Epidermal melanocyte (primary cell): ENCODE measurements around the gene BPI.
"Not testable (repeated sequence)": the region's sequence is repeated elsewhere in the genome, so short reads cannot be mapped to it uniquely, and the experiment has no call there.

Experiments
- DNase-seq: peaks from one replicate; pipeline ENCODE4 v3.0.0; 2011; ENCODE audit warnings: low spot score; ENCODE audit not compliant: insufficient read length

Gene BPI

DNA sequence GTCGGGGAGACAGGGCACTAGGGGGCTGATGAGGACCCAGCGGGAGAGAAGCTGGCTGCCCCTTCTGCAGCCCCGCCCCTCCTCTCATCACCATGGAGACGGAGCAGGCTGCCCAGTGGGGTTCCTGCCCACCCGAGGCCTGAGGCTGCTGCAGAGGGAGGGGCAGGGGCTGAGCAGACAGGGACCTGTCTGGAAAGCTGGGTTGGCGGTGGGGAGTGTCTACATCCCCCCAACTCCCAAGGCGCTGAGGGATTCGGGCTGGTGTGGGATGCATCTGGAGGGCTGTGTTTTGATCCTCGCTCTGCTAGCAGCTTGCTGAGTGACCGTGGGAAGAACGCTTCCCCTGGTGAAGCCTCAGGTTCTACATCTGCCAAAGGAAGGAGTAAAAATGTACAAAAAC lies 1.2 kb upstream of the BPI start:
- DNase-seq, result no peak

DNA sequence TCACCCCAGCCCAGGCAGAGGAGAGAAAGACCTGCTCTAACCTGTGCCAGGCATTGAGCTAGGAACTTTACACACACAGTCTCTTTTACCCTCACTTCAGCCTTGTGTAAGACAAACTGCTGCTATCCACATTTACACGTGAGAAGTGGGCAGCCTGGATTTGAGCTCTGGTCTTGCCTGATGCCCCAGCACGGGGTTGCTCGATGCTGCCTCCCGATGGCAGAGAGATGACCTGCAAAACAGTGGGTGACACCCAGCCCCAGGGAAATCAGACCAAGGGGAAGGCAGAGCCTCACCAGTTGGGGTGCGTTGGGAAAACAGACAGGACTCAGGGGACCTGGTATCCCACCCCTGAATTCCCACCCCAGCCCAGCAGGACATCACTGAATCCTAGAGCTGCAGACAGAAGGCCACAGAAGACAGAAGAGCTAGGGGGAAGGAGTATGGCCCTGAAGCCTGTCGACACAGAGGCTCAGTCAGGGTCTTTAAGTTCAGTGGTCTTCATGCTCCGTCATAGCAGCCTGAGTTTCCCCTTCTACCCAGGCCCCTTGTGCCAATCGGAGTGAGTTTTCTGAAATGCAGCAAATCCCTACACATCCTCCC lies 990 bp downstream of the BPI start:
- DNase-seq, result no peak

DNA sequence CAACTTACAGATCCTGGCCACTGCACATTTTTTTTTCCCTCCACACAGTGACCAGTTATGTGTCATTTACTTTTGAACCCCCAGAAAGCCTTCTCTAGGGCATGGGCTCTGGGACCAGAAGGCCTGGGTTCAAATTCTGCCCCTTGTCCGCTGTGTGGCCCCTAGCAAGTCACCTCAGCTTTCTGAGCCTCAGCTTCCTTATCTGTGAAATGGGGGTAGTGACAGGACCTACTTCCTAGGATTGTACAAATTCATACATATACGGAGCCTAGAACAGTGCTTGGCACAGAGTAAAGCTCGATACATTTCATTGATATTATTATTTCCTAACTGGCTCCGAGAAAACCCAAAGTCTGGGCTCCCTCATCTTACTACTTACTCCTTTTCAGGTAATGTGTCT lies 1.6 kb downstream of the BPI start:
- DNase-seq, result no peak

DNA sequence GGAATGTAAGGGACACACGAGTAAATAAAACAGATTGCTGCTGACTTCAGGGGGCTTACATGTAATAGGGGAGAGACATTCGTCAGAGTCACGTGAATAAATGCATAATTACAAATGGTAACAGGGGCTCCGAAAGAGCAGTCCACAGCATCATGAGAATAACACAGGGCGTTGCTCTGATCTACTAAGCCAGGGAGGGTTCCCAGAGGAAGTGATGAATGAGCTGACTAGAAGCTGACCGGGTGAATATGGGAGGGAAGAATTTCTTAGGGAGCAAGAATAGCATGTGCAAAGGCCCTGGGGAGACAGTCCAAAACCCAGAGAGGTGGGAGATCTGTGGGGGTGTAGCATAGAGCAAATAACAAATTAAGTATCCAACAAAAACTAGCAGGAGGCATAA lies 2.4 kb downstream of the BPI start:
- DNase-seq, result no peak

DNA sequence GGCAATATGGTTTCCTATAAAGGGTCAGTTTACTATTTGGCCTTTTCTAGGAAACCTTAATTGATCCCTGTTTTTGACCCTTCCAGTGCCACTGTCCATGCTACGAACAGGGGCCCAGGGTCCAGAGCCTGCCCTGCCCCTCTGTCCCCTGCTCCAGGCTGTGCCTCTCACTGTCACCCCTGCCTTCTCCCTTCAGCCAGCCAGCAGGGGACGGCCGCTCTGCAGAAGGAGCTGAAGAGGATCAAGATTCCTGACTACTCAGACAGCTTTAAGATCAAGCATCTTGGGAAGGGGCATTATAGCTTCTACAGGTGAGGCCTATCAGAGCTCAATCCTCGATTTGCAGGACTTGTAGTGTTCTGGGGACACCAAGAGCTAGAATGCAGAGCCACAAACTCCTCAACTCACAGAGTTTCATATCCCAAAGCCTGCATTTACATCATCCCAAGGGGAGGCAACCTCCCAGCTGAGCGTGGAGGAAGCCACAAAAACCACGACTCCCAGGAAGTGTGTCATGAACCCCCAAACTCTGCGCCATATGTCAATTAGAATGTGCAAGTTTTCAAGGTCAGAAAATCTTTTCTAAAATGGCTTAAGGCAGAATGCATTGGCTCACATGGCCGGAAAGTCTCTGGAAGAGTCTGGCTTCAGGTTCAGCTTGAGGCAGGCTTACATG lies 3.6 kb downstream of the BPI start:
- DNase-seq, result no peak

DNA sequence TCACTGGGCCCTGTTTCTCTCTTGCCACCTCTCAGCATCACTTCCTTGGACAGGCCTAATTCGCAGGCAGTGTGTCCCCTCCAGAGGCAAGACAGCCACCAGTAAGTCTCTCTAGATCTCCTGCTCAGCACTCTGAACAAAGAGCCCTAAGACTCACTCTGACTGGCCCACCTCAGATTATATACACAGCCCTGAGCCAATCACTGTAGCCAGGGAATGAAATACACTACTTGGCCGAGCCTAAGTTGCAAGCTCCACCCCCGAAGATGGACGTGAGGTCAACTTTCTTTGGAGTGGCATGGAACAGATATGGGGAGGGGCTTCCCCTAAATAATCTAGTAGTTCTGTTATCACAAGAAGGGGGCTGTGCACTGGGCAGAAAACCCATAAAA lies 4.1 kb downstream of the BPI start:
- DNase-seq, result no peak

DNA sequence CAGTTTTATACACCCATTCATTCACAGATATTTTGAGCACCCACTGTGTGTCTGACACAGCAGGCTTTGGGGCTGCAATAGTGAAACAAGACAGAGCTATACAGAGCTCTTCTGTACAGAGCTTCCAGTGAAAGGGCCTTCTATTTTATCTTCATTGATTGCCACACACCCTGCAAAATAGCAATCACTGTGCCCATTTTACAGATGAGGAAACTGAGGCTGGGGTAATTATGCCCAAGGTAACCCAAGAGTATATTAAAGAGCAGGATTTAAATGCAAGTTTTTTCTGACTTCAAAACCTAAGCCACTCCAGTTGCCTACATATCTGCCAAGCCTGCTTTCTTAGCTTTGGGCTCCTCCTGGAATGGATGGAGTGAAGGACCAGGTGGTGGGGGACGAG lies 4.5 kb downstream of the BPI start:
- DNase-seq, result no peak

DNA sequence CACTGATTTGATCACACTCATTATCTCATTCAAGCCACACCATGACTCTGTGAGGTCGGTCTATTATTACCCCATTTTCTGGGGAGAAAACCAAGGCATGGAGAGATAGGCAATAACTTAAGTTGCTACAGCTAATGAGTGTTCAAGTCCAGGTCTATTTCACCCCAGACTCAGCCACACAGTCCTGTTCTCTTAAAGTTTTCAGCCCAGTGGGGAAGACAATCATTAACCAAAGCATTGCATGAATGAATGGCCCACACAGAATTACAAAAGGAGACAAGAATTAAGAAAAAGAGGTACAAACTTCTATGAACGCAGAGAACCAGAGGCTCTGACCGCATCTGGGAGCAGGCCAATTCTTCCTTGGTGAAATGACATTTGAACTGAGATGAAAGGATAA lies 7.1 kb downstream of the BPI start:
- DNase-seq, result no peak

DNA sequence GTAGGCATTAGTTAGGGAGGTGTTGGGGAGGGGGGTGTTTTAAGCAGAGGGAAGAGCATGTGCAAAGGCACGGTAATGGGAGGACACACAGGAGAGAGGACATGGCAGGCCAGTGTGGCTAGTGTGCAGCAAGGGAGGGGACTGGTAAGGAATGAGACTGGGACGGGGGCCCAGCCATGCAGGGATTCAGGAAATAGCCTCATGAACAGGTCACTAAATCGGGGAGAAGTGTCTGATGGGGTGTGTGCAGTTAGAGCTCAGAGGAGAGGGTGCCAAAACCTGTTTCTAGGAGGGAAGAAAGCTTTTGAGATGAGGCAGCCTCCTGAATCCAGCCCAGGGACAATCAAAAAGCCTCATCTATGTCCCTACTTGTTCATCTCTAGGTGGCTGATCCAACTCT lies 7.5 kb downstream of the BPI start:
- DNase-seq, result no peak

DNA sequence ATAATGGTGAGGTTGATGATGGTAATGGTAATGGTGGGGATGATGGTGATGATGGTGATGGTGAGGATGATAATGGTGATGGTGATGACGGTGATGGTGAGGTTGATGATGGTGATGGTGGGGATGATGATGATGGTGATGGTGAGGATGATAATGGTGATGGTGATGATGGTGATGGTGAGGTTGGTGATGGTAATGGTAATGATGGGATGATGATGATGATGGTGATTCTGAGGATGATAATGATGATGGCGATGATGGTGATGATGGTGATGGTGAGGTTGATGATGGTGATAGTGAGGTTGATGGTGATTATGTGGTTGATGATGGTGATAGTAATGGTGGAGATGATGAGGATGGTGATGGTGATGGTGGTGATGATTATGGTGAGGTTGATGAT lies 9.7 kb downstream of the BPI start:
- no peak for DNase-seq

DNA sequence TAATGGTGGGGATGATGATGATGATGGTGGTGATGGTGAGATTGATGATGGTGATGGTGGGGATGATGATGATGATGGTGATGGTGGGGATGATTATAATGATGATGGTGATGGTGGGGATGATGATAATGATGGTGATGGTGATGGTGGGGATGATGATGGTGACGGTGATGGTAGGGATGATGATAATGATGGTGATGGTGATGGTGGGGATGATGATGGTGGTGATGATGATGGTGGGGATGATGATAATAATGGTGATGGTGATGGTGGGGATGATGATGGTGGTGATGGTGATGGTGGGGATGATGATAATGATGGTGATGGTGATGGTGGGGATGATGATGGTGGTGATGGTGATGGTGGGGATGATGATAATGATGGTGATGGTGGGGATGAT lies 10.4 kb downstream of the BPI start:
- not testable (repeated sequence) for DNase-seq

DNA sequence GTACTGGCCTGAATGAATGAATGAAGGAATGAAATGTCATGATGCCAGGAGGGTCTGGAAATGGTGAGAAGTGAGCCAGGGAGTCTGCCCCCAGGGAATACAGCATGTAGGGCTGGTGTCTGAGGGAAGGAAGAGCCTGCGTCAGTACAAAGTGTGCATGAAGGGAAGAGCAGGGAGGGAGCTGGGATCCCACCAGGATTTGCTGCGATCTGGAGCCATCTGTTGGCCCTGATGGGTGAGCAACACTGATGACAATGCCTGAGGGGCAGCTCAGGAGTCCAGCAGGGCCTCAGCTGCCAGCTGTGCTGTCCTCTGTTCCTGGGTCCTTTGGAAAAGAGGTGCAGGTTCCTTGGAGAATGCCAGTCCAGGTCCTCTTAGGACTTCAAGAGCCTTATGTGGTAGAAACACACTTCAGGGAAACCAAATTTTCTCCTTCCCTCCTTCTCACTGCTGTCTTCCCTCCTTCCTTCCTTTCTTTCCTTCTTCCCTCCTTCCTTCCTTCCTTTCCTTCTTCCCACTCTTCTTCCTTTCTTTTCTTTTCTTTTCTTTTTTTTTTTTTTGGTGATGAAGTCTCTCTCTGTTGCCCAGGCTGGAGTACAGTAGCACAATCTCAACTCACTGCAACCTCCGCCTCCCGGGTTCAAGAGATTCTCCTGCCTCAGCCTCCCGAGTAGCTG lies 11.5 kb downstream of the BPI start:
- no peak for DNase-seq

DNA sequence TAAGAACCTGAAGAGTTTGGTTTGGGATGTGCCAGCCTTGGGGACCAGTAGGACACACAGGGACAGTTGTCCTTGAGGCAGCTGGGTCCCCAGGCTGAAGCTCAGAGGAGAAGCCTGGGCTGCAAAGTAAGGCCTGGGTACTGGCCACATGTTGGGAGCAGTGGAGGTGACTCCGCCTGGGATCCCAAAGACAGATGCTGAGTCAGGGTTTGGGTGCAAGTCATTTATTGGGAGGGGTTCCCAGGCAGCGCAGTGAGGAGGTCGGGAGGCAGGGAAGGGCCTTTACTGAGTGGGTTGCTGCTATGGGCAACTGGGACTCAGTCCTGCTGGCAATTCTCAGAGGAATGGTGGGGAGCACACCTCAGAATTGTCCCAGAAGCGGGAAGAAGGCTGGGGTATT lies 12.4 kb downstream of the BPI start:
- DNase-seq, result no peak

DNA sequence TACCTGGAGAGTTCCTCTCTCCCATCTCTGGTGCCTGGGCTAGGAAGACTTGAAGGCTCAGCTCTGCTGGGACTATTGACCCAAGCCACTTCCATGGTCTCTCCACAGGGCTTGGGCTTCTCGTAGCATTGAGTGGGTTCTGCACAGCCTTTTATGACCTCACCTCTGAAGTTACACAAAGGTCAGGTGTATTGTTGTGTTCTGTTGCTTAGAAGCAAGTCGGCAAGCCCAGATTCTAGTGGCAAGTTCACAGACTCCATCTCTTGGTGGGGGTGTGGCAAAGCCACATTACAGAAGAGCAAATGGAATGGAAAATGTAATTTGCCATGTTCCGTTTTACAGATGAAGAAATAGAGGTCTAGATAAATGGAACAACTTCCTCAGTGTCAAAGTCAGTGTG lies 13.5 kb downstream of the BPI start:
- DNase-seq, result no peak

DNA sequence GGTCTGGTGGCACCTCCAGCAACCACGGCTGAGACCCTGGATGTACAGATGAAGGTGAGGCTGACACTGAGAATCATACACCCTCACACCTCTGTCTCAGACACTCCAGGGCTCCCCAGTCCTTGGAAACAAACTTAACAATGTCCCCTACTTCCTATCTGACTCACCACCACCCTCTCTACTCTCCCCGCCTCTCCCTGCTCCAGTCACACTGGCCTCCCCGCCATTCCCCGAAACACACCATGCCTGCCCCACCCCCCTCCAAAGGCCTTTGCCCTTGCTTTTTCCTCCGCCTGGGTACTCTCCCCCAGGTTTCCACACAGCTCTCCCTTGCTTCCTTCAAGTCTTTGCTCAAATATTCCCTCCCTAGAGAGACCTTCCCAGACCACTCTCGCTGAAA lies 16.3 kb downstream of the BPI start:
- no peak for DNase-seq

DNA sequence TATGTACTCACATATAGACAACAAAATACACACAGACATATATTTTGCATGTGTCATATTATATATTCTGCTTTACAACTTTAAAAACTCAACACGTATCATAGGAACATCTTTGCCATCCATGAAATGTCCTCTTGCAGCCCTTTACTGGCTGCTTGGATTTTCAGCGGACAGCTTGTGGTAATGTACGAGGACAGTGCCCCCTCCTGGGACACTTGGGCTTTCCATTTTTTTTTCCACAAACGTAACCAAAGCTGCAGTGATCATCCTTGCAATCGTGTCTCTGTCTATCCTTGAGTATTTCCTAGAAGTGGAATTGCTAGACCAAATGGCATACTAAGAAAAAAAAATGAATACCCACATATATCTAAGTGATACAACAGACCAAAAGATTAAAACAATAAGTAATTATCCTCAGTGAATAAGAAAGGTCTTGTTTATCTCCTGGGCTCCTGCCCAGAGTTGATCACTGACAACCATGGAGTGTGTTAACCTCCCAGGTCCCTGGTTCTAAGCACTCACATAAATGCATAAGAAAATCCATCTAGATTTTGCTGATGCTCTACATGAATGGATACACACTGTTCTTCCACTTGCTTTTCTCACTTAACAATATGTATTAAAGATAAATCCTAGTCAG lies 18.1 kb downstream of the BPI start:
- peak; percentile 48 for DNase-seq

DNA sequence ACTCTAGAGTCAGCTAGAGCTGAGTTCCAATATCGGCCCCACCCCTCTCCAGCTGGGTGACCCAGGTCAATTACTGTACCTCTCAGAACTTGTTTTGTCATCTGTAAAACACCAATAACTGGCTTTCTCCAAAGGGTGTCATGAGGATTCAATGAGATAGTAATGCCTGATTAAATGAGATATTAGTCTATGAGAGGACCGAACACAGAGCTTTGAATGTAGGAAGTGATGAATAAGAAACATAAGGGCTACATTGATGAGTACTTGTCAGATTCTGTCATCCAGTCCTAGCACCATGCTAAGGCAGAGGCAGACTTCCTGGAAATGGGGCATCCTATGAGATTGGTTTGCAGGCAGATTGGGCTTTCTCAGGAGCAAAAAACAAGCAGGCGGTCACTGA lies 20.2 kb downstream of the BPI start:
- no peak for DNase-seq

DNA sequence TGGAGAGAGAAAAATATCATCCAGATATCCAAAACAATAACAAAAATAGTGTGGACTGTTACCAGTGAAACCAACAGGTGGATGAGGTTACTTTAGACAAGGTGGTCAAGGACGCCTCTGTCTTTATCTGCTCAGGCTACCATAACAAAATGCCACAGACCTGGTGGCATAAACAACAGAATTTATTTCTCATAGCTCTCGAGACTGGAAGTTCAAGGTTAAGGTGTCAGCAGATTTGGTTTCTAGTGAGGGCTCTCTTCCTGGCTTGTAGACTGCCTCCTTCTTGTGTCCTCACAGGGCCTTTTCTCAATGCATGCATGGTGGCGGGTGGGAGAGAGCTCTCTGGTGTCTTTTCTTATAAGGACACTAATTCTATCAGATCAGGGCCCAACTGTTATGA lies 21.2 kb downstream of the BPI start:
- DNase-seq, result no peak

DNA sequence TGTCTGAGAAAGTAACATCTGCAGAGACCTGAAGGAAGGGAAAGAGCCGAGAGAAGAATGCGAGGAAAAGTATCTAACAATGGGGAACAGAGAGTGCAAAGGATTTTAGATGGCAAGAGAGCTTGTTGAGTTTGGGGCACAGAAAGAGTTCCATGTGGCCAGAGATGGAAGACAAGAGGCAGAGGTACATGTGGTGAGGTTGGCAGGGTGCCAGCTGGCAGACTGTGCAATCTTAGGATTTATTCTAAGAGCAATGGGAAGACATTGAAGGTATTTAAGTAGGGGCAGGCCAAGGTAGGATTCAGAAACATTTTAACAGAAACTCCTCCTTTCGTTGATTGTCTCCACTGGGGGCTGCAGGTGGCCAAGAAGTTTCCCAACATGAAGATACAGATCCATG lies 21.9 kb downstream of the BPI start:
- no peak for DNase-seq

DNA sequence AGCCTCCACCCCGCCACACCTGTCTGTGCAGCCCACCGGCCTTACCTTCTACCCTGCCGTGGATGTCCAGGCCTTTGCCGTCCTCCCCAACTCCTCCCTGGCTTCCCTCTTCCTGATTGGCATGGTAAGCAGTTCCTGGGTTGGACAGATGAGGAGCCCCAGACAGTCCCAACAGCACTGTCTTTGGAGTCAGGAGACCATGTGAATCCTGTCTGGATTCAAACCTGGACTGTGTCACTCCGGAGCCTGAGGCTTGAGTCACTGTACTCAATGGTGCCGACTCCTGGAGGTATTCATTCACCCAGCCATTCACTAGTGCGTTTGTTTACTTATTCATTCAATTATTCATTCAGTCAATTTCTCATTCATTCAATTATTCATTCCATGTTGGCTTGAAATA lies 22.4 kb downstream of the BPI start:
- DNase-seq, result no peak

DNA sequence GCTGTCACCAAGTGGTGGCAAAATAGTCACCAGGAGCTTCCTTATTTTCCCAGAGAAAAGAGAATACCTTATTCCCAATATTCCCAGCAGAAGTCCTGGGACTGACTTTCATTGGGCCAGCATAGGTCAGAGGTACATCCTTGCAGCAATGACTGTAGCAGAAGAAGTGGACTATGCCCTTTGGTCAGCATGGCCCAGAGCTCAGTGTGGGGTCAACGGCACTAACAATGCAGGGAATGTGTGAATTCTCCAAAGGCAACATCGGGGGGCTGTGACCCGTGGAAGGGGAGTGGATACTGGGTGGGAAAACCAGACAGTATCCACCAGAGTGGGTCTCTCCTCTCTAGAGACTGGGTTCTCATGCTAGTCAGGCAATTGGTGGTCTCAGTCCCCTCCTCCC lies 26.7 kb downstream of the BPI start:
- DNase-seq, result no peak

DNA sequence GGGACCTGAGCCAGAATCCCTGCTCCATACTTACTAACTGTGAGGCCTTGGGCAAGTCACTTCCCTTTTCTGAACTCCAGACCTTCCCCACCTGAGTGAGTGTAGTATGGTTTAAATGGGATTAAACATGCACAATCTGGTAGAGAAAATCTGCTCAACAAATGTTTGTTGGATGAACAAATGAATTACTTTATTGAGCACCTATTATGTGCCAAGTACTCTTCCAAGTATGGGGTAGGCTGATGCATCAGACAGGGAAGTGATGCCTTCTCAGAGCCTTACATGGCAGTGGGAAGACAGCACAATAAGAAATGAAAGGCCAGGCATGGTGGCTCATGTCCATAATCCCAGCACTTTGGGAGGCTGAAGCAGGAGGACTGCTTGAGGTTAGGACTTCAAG lies 27.3 kb downstream of the BPI start:
- DNase-seq, result no peak

DNA sequence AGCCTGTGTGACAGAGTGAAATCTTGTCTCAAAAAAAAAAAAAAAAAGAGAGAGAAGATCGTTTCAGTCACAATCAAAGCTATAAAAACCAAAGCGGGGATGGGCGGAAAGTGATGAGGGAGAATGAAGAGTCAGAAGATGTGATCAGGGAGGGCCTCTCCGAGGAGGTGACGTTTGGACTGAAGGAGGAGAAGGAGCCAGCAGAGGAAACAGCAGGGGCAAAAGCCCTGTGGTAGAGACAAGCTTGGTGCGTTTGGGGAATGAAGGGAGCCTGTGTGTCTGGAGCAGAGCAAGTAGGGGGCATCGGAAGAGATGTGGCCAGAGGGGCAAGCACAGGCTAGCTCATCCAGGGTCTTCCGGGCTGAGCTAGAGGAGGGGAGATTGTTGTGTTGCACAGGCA lies 27.9 kb downstream of the BPI start:
- no peak for DNase-seq
